Measurements from ENCODE around the gene LIMS2. TPM values are rescaled to one million over a fixed set of nuclear protein-coding genes. Genes with fewer than 3 reads are reported as not detected.

Gene LIMS2
- total and polyA plus RNA-seq, 3 experiments from 2014 or later = 3.1 to 6.1 (median 5.9) TPM

DNA sequence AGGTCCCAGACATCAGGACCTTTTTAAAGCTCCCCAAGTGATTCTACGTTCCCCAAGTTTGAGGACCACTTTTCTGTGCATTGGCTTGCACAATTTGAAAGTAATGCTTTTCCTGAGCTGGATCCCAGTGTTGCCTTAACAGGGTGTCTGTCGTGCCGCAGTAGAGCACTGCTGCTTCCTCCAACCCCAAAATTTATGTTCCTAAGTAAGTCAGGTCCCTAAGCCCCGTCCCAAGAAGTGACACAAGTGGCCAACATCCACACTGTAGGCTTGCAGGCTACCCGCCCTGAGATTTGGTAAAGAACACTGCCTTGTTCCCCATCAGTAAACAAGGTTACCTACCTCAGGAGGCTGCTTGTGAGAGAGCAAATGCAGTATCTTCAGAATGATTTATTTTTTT is 28.0 kb upstream of the LIMS2 start:
- CTCF ChIA-PET = interaction anchor here (1.2 to 2.1 kb wide), 3 partner anchors 10 to 54 kb away, joined by 3 to 6 read pairs (median 6); no protein-coding TSS in a partner anchor
- H3K4me1 Mint-ChIP-seq = peaks cover 48 to 51% (median 50%) of the 10 kb centered on the region in 3 donors
- H3K9me3 Mint-ChIP-seq = no peaks in the 10 kb centered on the region
- H3K9me3 ChIP-seq (ENCODE audit: low read length) = no peaks in the 10 kb centered on the region
- no peak overlapping the region for H3K4me3 ChIP-seq (ENCODE audit: low read length)
- no peaks in the 10 kb centered on the region for H3K27me3 ChIP-seq (ENCODE audit: insufficient read depth, low read length, poor library complexity, severe bottlenecking)
- peak overlapping the region in 5 of 8 donors; percentile 12 to 100 (median 72) for H3K27ac Mint-ChIP-seq
- peak overlapping the region in 3 of 7 donors; percentile 9 to 28 (median 19) for H3K4me3 Mint-ChIP-seq
- peaks cover 0 to 3% of the 10 kb centered on the region in 2 donors for H3K27me3 Mint-ChIP-seq
- peaks cover 7 to 45% (median 8%) of the 10 kb centered on the region in 3 donors for H3K36me3 Mint-ChIP-seq
- POLR2A ChIA-PET = no interaction called here
- no peak overlapping the region for H3K27ac ChIP-seq (ENCODE audit: low read depth, low read length)
- DNase-seq = no peak
- peaks cover 41% of the 10 kb centered on the region for H3K4me1 ChIP-seq (ENCODE audit: insufficient read depth, low read length)
- peaks cover 20% of the 10 kb centered on the region for H3K36me3 ChIP-seq (ENCODE audit: insufficient read depth, low read length)

DNA sequence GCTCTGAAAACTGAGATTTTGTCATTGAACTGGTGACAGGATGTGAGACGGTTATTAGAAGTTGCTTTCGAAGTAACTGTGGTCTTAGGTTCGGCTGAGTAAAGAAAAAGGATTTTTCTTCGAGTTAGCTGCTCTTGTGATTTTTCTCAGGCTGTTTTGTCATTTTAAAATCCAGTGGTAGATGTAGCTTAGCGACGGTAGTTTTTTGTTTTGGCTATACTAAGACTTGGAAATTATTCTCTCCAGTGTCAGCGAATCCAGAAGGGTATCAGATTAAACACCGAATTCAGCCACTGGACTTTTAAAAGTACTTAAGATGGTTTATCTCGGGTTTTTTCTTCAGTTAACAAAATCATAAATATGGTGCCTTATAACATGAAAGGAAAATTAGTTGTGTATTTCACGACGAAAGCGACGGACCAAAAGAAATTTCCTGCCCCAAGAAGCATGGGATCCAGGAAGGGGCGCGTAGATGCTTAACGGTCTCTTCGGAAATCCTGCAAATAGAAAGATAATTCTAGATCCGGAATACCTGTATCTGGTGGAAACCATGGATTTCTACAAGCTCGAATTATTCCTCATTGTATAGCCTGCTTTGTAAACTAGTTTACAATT is 27.2 kb upstream of the LIMS2 start:
- H3K9me3 Mint-ChIP-seq = no peaks in the 10 kb centered on the region
- H3K27me3 Mint-ChIP-seq = peaks cover 0 to 4% of the 10 kb centered on the region in 2 donors
- peaks cover 41% of the 10 kb centered on the region for H3K4me1 ChIP-seq (ENCODE audit: insufficient read depth, low read length)
- peaks cover 48 to 51% (median 50%) of the 10 kb centered on the region in 3 donors for H3K4me1 Mint-ChIP-seq
- H3K9me3 ChIP-seq (ENCODE audit: low read length) = no peaks in the 10 kb centered on the region
- peaks cover 8 to 37% (median 8%) of the 10 kb centered on the region in 3 donors for H3K36me3 Mint-ChIP-seq
- H3K4me3 ChIP-seq (ENCODE audit: low read length) = peak overlapping the region; percentile 64
- POLR2A ChIA-PET = interaction anchor here (0.6 to 1.8 kb wide), 8 partner anchors 12 to 389 kb away, joined by 3 to 11 read pairs (median 3); partner anchors contain the start of genes IWS1, POLR2D, UGGT1 and WDR33
- H3K27me3 ChIP-seq (ENCODE audit: insufficient read depth, low read length, poor library complexity, severe bottlenecking) = no peaks in the 10 kb centered on the region
- peak overlapping the region; percentile 84 to 98 (median 89) for H3K4me3 Mint-ChIP-seq
- H3K36me3 ChIP-seq (ENCODE audit: insufficient read depth, low read length) = peaks cover 13% of the 10 kb centered on the region
- CTCF ChIA-PET = interaction anchor here (0.8 to 2.1 kb wide), 5 partner anchors 11 to 58 kb away, joined by 3 to 6 read pairs (median 3); no protein-coding TSS in a partner anchor
- peak overlapping the region; percentile 82 for H3K27ac ChIP-seq (ENCODE audit: low read depth, low read length)
- peak overlapping the region; percentile 30 to 100 (median 95) for H3K27ac Mint-ChIP-seq
- DNase-seq = no peak

DNA sequence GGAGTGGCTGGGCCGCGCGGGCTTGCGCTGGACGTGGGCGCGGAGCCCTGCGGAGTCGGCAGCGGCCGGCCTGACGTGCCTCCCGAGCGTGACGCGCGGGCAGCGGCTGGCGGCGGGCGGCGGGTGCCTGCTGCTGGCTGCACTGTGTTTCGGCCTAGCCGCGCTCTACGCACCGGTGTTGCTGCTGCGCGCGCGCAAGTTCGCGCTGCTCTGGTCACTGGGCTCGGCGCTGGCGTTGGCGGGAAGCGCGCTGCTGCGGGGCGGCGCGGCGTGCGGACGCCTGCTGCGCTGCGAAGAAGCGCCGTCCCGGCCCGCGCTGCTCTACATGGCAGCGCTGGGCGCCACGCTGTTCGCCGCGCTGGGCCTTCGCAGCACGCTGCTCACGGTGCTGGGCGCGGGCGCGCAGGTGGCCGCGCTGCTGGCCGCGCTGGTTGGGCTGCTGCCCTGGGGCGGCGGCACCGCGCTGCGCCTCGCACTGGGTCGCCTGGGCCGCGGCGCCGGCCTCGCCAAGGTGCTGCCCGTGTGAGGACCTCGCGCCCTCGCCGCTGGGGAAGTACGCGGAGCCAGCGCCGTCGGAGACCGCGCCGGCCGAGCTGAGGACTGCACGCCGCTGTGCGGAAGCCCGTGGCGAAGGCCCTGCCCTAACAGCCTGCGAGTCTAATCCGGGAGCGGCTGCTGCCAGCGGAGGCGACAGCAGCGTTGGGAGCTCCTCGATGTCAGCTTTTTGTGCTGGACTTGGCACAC is 26.5 kb upstream of the LIMS2 start:
- peaks cover 41% of the 10 kb centered on the region for H3K4me1 ChIP-seq (ENCODE audit: insufficient read depth, low read length)
- Mint-ChIP-seq H3K27ac (peak overlapping the region; percentile 30 to 100 (median 95)), H3K27me3 (peaks cover 0 to 8% of the 10 kb centered on the region in 2 donors), H3K4me1 (peaks cover 48 to 51% (median 50%) of the 10 kb centered on the region in 3 donors), H3K4me3 (peak overlapping the region; percentile 89 to 99 (median 94)), H3K9me3 (no peaks in the 10 kb centered on the region), H3K36me3 (peaks cover 6 to 34% (median 8%) of the 10 kb centered on the region in 3 donors)
- H3K9me3 ChIP-seq (ENCODE audit: low read length) = no peaks in the 10 kb centered on the region
- peak overlapping the region; percentile 82 for H3K27ac ChIP-seq (ENCODE audit: low read depth, low read length)
- DNase-seq = peak; percentile 68 to 86 (median 81)
- peaks cover 13% of the 10 kb centered on the region for H3K36me3 ChIP-seq (ENCODE audit: insufficient read depth, low read length)
- POLR2A ChIA-PET = interaction anchor here (0.6 to 1.8 kb wide), 9 partner anchors 13 to 389 kb away, joined by 3 to 11 read pairs (median 3); partner anchors contain the start of genes IWS1, POLR2D, UGGT1 and WDR33
- peak overlapping the region; percentile 77 for H3K4me3 ChIP-seq (ENCODE audit: low read length)
- no peaks in the 10 kb centered on the region for H3K27me3 ChIP-seq (ENCODE audit: insufficient read depth, low read length, poor library complexity, severe bottlenecking)
- CTCF ChIA-PET = interaction anchor here (0.8 to 1.8 kb wide), 5 partner anchors 12 to 110 kb away, joined by 3 to 6 read pairs (median 3); partner anchors contain the start of gene WDR33

DNA sequence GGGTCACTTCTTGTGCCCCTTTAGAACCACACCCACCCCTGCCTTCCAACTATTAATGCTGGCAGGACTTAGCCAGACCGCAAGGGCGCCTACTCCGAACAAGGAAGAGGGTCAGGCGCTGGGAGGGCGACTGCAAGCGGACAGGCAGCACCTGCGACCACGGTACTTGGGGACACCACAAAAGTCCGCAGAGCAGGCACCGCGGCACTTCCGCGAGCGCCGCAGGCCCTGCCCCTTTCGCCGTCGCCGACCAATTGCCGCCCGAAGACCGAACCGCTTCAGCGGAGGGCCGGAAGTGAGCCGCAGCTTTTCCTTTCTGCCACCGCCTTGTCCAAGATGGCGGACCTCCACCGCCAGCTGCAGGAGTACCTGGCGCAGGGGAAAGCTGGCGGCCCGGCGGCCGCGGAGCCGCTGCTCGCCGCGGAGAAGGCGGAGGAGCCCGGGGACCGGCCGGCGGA is 25.9 kb upstream of the LIMS2 start, which contains the start of gene SFT2D3:
TSS of gene SFT2D3 (plus strand) at position 305 of the 458 bp plus-strand sequence. CDS start at position 337, 32 bp downstream.
- Mint-ChIP-seq H3K36me3 (peaks cover 6 to 28% (median 8%) of the 10 kb centered on the region in 3 donors), H3K27me3 (peaks cover 0 to 10% of the 10 kb centered on the region in 2 donors), H3K27ac (peak within 1 kb of the TSS; percentile 95 to 100 (median 98)), H3K9me3 (no peaks in the 10 kb centered on the region), H3K4me1 (peaks cover 45 to 50% (median 46%) of the 10 kb centered on the region in 3 donors), H3K4me3 (peak within 1 kb of the TSS; percentile 92 to 99 (median 94))
- H3K4me3 ChIP-seq (ENCODE audit: low read length) = peak within 1 kb of the TSS; percentile 77
- peaks cover 8% of the 10 kb centered on the region for H3K36me3 ChIP-seq (ENCODE audit: insufficient read depth, low read length)
- no peaks in the 10 kb centered on the region for H3K27me3 ChIP-seq (ENCODE audit: insufficient read depth, low read length, poor library complexity, severe bottlenecking)
- H3K27ac ChIP-seq (ENCODE audit: low read depth, low read length) = peak within 1 kb of the TSS; percentile 82
- H3K4me1 ChIP-seq (ENCODE audit: insufficient read depth, low read length) = peaks cover 41% of the 10 kb centered on the region
- ChIA-PET POLR2A (interaction anchor here (0.9 to 1.8 kb wide), 2 partner anchors 25 to 175 kb away, joined by 3 to 11 read pairs; partner anchors contain the start of gene IWS1), CTCF (interaction anchor here (0.9 kb wide), 1 partner anchor 110 kb away, joined by 3 read pairs; the partner anchor contains the start of gene WDR33)
- no peaks in the 10 kb centered on the region for H3K9me3 ChIP-seq (ENCODE audit: low read length)
- peak; percentile 80 to 93 (median 90) for DNase-seq

DNA sequence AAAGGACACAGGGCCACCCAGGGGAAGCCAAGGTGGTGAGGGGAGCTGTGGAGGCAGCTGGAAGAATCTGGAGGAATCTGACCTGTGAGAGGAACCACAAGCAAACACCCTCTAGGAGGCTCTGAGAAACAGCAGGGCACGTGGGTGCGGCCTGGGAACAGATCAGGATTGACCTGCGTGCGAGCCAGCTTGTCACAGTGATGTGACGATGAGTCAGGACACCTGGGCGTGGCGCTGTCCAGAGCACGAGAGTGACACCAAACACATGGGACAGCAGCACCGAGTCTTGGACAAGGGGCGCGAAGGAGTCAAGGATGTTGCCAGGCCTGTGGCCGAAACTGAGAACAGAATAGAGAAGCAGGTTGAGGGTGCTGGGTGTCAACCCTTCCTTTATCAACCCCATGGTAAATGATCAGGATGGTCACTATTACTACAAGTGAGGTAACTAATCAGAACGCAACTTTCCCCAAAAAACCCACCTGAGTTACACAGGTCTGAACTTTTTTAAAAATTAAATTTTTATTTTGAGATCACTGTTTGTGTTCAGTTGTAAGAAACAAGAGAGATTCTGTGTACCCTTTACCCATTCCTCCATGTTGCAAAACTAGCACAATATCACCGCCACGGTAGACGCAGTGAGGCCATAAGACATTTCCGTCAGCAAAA is 25.3 kb upstream of the LIMS2 start:
- peaks cover 0 to 10% of the 10 kb centered on the region in 2 donors for H3K27me3 Mint-ChIP-seq
- peak overlapping the region; percentile 95 to 100 (median 98) for H3K27ac Mint-ChIP-seq
- peaks cover 6 to 22% (median 8%) of the 10 kb centered on the region in 3 donors for H3K36me3 Mint-ChIP-seq
- CTCF ChIA-PET = interaction anchor here (0.9 kb wide), 1 partner anchor 111 kb away, joined by 3 read pairs; the partner anchor contains the start of gene WDR33
- peak overlapping the region; percentile 82 for H3K27ac ChIP-seq (ENCODE audit: low read depth, low read length)
- H3K9me3 Mint-ChIP-seq = no peaks in the 10 kb centered on the region
- no peaks in the 10 kb centered on the region for H3K27me3 ChIP-seq (ENCODE audit: insufficient read depth, low read length, poor library complexity, severe bottlenecking)
- peaks cover 41% of the 10 kb centered on the region for H3K4me1 ChIP-seq (ENCODE audit: insufficient read depth, low read length)
- no peaks in the 10 kb centered on the region for H3K9me3 ChIP-seq (ENCODE audit: low read length)
- H3K4me1 Mint-ChIP-seq = peaks cover 45 to 48% (median 46%) of the 10 kb centered on the region in 3 donors
- peak overlapping the region; percentile 77 for H3K4me3 ChIP-seq (ENCODE audit: low read length)
- POLR2A ChIA-PET = interaction anchor here (0.9 to 1.8 kb wide), 2 partner anchors 25 to 174 kb away, joined by 3 to 11 read pairs; partner anchors contain the start of gene IWS1
- H3K36me3 ChIP-seq (ENCODE audit: insufficient read depth, low read length) = peaks cover 7% of the 10 kb centered on the region
- DNase-seq = peak in 2 of 5 donors; percentile 4 to 55
- peak overlapping the region; percentile 92 to 99 (median 94) for H3K4me3 Mint-ChIP-seq

DNA sequence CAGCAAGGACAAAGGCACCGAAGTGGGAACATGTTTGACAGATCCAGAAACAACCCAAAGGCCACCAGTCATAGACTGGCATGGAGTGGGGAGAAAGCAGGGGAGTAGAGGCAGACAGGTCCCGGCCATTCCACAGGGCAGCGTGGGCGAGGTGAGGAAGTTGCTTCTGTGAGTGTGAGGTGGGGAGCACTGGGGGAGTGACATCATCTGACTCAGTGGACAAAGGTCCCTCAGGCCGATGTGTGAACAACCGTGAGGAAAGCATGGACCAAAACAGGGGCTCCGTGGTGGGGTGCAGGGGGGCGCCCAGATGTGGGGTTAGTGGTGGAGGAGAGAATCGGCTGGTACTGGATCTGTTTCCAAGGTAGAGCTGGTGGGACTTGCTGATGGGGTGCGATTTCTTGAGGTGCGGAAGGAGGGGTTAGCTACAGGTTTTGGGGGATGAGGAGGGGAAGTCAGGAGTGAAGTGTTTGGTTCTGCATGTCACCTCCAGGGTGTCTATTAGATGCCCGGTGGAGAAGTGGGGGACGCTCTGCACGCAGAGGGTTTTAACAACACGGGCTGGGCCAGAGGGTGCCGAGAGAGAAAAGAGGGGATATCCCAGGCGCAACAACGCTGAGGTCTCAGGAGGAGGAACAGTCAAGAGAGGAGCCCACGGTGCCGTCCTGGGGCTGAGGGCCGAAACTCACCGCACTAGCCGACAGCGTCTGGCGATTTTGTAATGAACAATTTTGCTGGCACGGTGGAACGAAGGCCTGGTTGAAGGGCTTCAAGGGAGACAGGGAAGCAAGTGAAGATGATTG is 23.4 kb upstream of the LIMS2 start:
- Mint-ChIP-seq H3K4me3 (peak overlapping the region in 3 of 7 donors; percentile 21 to 71 (median 67)), H3K9me3 (no peaks in the 10 kb centered on the region), H3K27ac (peak overlapping the region in 3 of 8 donors; percentile 5 to 48 (median 41)), H3K4me1 (peaks cover 27 to 29% (median 27%) of the 10 kb centered on the region in 3 donors), H3K36me3 (peaks cover 4 to 8% (median 7%) of the 10 kb centered on the region in 3 donors), H3K27me3 (peaks cover 0 to 10% of the 10 kb centered on the region in 2 donors)
- H3K36me3 ChIP-seq (ENCODE audit: insufficient read depth, low read length) = no peaks in the 10 kb centered on the region
- ChIA-PET CTCF (no interaction called here), POLR2A (no interaction called here)
- H3K27ac ChIP-seq (ENCODE audit: low read depth, low read length) = no peak overlapping the region
- no peaks in the 10 kb centered on the region for H3K9me3 ChIP-seq (ENCODE audit: low read length)
- DNase-seq = no peak
- no peaks in the 10 kb centered on the region for H3K27me3 ChIP-seq (ENCODE audit: insufficient read depth, low read length, poor library complexity, severe bottlenecking)
- H3K4me1 ChIP-seq (ENCODE audit: insufficient read depth, low read length) = peaks cover 25% of the 10 kb centered on the region
- no peak overlapping the region for H3K4me3 ChIP-seq (ENCODE audit: low read length)
